Measurements from ENCODE around the gene CNPPD1. TPM values are rescaled to one million over a fixed set of nuclear protein-coding genes. Genes with fewer than 3 reads are reported as not detected.
"Not testable (repeated sequence)": the region's sequence is repeated elsewhere in the genome, so short reads cannot be mapped to it uniquely, and the experiment has no call there.

Gene CNPPD1
- total RNA-seq, 1 donor from 2014 or later, result 16.7 TPM

DNA sequence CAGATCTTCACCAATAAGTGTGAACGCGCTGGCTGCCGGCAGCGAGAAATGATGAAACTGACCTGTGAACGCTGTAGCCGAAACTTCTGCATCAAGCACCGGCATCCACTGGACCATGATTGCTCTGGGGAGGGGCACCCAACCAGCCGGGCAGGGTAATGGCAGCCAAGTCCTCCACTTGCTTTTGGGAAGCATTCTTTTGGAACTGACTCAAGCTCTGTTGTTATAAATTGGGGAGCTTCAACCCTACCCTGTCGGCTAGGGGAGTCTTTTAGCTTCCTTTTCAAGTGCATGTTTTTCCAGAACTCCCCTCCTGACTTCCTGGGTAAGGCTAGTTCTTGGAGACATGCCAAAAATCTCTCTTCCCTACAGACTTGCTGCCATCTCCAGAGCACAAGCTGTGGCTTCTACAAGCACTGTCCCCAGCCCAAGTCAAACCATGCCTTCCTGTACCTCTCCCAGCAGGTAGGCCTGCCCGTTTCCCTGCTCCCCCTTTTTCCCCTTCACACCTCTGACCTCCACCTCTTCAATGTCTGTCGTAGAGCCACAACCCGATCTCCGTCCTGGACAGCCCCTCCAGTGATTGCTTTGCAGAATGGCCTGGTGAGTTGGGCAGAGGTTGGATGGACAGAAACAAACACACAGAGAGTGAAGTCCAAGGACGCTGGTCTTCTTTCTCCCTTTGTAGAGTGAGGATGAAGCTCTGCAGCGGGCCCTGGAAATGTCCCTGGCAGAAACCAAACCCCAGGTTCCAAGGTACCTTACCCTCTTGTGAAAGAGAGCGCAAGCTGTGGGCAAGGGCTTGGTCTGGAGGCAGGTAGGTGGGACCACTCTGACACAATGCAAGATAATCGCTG, 31.4 kb upstream of the CNPPD1 start:
- DNase-seq (ENCODE audit: low read depth in 2 of 2), result peak in 1 of 2 donors; percentile 49

GRCh38 chr2:219207134-219207883, 30.6 kb upstream of the CNPPD1 start:
- DNase-seq (ENCODE audit: low read depth in 2 of 2), result no peak

DNA sequence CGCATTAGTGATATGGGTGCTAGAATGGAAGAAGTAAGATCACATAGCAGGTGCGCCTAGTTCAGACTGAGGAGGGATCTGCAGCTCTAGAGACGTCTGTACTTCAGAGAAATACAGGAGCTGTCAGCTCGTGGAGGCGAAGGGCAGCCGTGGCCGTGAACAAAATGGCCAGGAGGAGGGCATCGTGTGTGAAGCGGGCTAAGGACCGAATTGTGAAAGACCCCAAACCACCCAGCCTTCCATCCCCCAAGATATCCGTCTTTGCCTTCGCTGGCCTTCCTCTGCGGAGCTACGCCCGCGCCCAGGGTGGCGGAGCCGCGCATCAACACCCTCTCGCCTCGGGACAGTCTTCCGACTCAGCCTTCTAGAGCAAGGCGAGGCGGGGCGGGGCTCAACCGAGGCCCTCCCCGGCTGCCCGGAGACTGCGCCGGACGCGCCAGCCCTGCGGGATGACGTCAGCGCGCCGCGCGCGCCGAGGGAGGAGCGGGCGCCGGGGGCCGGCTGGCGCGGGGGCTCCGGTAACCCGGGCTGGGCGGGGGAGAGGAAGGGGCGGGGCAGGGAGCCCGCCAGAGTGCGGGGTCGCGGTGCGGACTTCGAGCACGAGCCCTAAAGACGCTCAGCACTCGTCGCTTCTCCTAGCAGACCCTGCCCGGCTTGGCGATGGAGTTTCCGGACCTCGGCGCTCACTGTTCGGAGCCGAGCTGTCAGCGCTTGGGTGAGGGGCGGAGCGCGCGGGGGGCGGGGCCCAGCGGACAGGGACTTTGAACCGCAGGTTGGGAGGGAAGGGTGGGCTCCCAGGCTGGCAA, 29.8 kb upstream of the CNPPD1 start, which contains the start of gene ZFAND2B:
TSS of gene ZFAND2B (plus strand) at position 455 of the 806 bp plus-strand sequence. CDS start at position 661, 206 bp downstream.
- DNase-seq (ENCODE audit: low read depth in 2 of 2), result peak; percentile 69 to 94

- DNase-seq (ENCODE audit: low read depth in 2 of 2), result no peak
Observed at GRCh38 chr2:219205981-219206327, 29.2 kb upstream of the CNPPD1 start.

DNA sequence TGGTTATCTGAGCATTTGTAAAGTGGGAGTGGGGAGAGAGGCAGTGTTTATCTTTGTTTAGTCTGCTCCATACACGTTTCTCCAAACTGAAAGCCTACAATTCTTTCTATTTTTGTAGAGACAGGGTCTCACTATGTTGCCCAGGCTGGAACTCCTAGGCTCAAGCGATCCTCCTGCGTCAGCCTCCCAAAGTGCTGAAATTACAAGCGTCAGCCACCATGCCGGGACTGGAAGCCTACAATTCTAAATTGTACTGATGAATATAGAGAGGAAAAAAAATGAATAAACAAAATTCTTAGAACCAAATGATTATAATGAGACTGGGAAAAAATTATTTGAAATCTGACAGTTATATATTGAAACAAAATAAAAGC, 28.4 kb upstream of the CNPPD1 start:
- DNase-seq (ENCODE audit: low read depth in 2 of 2), result no peak

DNA sequence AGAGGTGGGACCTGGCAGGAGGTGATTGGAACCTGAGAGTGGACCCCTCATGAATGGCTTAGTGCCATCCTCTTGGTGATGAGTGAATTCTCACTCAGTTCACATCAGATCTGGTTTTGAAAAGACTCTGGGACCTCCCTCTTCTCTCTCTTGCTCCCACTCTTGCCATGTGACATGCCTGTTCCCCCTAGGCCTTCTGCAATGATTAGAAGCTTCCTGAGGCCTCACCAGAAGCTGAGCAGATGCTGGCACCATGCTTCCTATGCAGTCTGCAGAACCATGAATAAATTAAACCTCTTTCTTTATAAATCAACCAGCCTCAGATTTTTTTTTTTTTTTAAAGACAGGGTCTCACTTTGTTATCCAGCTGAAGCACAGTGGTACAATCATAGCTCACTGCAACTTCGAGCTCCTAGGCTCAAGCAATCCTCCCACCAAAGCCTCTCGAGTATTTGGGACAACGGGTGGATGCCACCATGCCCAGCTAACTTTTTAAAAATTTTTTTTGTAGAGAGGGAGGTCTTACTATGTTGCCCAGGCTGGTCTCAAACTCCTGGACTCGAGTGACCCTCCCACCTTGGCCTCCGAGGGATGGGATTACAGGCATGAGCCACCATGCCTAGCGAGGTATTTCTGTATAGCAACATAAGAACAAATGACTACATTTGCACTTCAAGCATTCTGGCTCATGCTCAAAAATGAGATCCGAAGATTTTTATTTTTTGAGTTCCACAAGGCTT, 27.9 kb upstream of the CNPPD1 start:
- DNase-seq (ENCODE audit: low read depth in 2 of 2), result no peak

- not testable (repeated sequence) for DNase-seq (ENCODE audit: low read depth in 2 of 2)
Observed at GRCh38 chr2:219201331-219201730, 24.6 kb upstream of the CNPPD1 start.

DNA sequence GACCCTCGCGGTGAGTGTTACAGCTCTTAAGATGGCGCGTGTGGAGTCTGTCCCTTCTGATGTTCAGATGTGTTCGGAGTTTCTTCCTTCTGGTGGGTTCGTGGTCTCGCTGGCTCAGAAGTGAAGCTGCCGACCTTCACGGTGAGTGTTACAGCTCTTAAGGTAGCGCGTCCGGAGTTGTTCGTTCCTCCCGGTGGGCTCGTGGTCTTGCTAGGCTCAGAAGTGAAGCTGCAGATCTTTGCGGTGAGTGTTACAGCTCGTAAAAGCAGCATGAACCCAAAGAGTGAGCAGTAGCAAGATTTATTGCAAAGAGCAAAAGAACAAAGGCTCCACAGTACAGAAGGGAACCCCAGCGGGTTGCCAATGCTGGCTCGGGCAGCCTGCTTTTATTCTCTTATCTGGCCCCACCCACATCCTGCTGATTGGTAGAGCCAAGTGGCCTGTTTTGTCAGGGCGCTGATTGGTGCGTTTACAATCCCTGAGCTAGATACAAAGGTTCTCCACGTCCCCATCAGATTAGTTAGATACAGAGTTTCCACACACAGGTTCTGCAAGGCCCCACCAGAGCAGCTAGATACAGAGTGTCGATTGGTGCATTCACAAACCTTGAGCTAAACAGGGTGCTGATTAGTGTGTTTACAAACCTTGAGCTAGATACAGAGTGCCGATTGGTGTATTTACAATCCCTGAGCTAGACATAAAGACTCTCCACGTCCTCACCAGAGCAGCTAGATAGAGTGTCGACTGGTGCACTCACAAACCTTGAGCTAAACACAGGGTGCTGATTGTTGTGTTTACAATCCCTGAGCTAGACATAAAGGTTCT, 24.0 kb upstream of the CNPPD1 start:
- DNase-seq (ENCODE audit: low read depth in 2 of 2), result not testable (repeated sequence)

DNA sequence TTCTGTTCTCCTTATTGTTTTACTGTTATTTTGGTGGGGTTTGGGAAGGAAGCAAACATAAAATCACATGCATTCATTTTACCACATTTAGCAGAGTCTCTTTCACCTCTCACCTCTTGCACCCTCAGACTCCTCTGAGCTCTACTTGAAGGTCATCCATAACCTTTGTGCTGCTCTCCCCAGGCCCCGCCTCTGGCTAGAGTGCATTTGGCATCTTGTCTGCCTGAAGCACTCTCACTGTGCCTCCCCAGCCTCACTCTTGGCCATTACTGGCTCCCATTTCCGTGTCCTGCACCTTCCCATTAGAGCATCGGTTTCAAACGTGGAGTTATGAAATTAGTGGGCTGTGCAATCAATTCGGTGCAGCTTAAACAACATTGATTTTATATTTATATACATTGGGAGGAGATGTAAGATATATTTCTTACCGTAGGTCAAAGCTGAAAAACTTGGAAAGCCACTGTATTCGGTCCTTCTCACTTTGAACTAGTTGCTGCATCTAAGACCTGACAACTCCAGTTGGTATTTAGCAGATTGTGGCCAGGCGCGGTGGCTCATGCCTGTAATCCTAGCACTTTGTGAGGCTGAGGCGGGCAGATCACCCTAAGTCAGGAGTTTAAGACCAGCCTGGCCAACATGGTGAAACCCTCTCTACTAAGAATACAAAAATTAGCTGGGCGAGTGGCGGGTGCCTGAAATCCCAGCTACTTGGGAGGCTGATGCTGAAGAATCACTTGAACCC, 22.9 kb upstream of the CNPPD1 start:
- no peak for DNase-seq (ENCODE audit: low read depth in 2 of 2)

GRCh38 chr2:219198974-219199373, 22.2 kb upstream of the CNPPD1 start:
- DNase-seq (ENCODE audit: low read depth in 2 of 2), result no peak

DNA sequence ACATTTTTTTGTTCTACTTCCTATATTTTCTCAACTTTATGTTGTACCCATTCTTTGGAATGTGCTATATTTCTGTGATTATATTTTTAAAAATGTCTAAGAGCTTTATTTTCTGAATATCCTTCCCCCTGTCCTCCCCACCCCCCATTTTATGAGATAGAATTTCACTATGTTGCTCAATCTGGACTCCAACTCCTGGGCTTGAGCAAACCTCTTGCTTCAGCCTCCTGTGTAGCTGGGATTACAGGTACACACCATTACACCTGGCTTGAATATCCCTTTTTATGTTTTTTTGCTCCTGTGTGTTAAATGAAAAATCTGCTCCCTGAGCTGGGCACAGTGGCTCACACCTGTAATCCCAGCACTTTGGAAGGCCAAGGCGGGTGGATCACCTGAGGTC, 20.7 kb upstream of the CNPPD1 start:
- no peak for DNase-seq (ENCODE audit: low read depth in 2 of 2)

DNA sequence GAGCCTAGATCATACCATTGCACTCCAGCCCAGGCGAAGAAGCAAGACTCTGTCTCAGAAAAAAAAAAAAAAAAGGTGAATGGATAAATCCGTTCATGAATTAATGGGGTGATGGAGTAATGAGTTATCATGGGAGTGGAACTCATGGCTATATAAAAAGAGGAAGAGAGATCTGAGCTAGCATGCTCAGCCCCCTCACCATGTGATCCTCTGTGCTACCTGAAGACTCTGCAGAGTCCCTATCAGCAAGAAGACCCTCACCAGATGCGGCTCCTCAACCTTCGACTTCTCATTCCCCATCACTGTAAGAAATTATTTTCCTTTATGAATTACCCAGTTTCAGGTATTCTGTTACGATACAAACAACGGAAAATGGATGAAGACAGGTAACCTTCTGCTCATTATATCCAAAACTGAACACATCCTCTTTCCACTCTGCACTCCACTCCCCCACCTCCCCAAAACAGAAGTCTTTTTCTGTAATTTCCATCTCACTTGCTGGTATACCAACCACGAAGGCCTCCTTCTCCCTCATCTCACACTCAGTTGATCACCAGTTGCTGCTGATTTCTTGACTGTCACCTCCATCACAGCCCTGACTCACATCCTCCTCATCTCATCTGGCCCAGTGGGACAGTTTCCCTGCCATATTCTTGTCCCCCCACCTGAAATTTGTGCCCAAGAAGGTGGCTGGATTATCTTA, 10.2 kb upstream of the CNPPD1 start:
- no peak for DNase-seq (ENCODE audit: low read depth in 2 of 2)

DNA sequence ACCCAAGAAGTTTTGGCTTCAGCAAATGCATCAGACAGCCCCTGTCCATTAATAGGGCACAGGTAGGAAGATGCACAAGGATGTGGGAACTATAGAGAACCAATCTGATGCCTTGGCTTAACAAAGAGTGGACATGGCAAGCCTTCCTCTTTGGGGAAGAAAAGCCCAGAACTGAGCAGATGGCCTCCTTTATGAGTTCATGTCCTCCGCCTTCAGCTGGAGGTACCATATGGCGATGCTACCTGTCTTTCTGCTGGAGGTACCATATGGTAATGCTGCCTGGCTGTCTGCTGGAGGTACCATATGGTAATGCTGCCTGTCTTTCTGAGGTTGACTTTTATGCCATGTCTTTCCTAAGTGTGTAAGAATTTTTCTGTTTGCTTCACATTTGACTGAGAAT, 7.4 kb upstream of the CNPPD1 start:
- DNase-seq (ENCODE audit: low read depth in 2 of 2), result no peak

GRCh38 chr2:219183151-219183772, 6.5 kb upstream of the CNPPD1 start:
- DNase-seq (ENCODE audit: low read depth in 2 of 2), result no peak

DNA sequence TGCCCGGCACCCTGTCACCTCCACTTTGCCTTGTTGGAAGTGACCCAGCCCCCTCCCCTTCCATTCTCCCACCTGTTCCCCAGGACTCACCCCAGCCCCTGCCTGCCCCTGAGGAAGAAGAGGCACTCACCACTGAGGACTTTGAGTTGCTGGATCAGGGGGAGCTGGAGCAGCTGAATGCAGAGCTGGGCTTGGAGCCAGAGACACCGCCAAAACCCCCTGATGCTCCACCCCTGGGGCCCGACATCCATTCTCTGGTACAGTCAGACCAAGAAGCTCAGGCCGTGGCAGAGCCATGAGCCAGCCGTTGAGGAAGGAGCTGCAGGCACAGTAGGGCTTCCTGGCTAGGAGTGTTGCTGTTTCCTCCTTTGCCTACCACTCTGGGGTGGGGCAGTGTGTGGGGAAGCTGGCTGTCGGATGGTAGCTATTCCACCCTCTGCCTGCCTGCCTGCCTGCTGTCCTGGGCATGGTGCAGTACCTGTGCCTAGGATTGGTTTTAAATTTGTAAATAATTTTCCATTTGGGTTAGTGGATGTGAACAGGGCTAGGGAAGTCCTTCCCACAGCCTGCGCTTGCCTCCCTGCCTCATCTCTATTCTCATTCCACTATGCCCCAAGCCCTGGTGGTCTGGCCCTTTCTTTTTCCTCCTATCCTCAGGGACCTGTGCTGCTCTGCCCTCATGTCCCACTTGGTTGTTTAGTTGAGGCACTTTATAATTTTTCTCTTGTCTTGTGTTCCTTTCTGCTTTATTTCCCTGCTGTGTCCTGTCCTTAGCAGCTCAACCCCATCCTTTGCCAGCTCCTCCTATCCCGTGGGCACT, 5.8 kb upstream of the CNPPD1 start:
- DNase-seq (ENCODE audit: low read depth in 2 of 2), result no peak

DNA sequence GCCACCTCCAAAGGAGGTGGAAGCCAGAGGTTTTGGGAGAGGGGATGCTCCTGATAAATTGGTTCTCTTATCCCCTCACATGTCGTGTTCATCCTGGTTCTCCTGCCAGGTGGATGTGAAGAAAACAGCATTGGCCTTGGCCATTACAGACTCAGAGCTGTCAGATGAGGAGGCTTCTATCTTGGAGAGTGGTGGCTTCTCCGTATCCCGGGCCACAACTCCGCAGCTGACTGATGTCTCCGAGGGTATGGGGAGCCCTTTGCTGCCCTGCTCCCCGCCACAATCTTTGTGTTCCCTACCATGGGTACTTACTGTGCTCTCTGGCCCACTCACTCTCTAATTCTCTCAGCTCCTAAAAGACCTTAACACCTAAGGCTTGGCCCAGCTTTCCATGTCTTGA, 4.8 kb upstream of the CNPPD1 start:
- no peak for DNase-seq (ENCODE audit: low read depth in 2 of 2)

GRCh38 chr2:219180961-219181360, 4.2 kb upstream of the CNPPD1 start:
- DNase-seq (ENCODE audit: low read depth in 2 of 2), result no peak

Measured in dermis microvascular lymphatic vessel endothelial cell (primary cell).